GM12864 (cell line): ENCODE measurements around the gene CCDC192.

Experiments used
- DNase-seq: peaks from one replicate; pipeline ENCODE4 v3.0.0-alpha.2; 2011; ENCODE audit warnings: low read depth
- H3K4me3 ChIP-seq: 2 replicates; pipeline ENCODE4 v1.5.1; 2011; ENCODE audit warnings: mild to moderate bottlenecking, low read depth, low read length, control low read depth
- CTCF ChIP-seq: IDR thresholded peaks from 2 replicates; pipeline ENCODE4 v1.5.1; 2011; ENCODE audit warnings: low read depth, mild to moderate bottlenecking, moderate library complexity, low read length, control low read depth, inconsistent platforms; ENCODE audit errors: missing control alignments

The CCDC192 gene

GRCh38 chr5:127910307-127910956, 207.2 kb downstream of the CCDC192 start:
- no peak for DNase-seq
- no peak overlapping the region for H3K4me3 ChIP-seq
- TF ChIP-seq CTCF = no peak

DNA sequence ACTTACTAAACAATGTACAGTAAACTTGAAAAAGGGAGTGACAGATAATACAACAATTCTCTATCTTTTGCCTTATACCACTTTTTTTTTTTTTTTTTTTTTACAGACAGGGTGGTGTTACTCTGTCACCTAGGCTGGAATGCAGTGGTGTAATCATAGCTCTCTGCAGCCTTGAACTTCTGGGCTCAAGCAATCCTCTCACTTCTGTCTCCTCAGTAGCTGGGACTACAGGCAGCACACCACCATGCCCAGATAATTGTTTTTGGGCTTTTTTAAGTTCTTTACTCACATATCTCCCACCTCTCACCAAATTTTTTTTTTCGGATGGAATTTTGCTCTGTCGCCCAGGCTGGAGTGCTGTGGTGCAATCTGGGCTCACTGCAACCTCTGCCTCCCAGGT, 208.4 kb downstream of the CCDC192 start:
- TF ChIP-seq CTCF = no peak
- no peak for DNase-seq

DNA sequence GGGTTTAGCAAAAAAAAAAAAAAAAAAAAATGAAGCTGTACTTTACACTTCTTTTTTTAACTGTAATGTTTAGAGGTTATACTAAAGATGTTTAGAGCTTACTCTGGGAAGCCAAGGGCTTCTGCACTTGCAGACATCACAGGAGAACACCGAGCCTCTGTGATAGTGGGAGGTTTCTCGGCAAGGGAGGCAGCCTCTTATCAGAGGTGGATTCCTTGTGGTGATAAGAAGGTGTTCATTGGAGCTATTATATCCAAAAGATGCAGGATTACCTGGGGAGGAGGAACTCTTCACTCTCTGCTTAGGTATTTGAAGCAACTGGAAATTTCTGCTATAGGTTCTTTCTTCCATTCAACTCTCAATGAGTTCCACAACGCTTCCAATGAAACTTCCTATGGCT, 209.2 kb downstream of the CCDC192 start:
- TF ChIP-seq CTCF = no peak
- DNase-seq = no peak
- no peak overlapping the region for H3K4me3 ChIP-seq

More for the DNA sequence above, 208.4 kb downstream of the CCDC192 start:
- no peak overlapping the region for H3K4me3 ChIP-seq

- no peak for TF ChIP-seq CTCF
Observed at GRCh38 chr5:127916885-127917573, 213.8 kb downstream of the CCDC192 start.

DNA sequence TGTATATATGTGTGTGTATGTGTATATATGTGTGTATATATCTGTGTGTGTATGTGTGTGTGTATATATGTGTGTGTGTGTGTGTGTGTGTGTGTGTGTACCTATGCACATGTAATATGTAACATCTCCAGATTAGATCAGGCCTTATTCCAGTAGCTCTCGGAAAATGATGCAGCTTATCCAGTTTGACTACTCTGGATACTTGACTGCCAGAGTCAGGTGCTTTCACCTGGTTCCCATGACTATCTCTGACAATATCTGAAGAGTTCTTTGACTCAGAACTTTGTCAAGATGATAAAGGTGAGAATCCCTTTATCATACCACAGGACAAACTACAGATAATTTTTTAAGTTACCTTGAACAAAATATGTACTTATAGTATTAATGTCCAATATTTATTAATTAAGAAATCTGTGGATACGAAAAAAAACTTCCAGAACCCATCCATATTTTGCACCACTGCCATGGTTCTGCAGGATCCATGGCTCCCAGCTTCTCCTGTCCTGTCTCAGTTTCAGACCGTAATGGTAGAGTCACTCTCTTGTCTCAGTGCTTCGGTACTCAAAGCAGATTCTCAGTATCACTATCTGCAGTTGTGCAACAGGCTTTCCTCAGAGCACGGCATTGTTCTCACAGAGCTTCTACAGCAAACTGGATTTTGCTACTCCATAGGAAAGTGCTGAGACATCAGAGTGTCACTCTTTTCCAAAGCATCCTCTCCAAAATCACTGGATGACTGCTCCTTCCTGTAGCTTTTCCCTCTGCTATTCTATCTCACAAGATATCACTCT, 216.0 kb downstream of the CCDC192 start:
- no peak for DNase-seq
- H3K4me3 ChIP-seq = no peak overlapping the region
- no peak for TF ChIP-seq CTCF

More at GRCh38 chr5:127916885-127917573, 213.8 kb downstream of the CCDC192 start:
- no peak overlapping the region for H3K4me3 ChIP-seq
- no peak for DNase-seq

DNA sequence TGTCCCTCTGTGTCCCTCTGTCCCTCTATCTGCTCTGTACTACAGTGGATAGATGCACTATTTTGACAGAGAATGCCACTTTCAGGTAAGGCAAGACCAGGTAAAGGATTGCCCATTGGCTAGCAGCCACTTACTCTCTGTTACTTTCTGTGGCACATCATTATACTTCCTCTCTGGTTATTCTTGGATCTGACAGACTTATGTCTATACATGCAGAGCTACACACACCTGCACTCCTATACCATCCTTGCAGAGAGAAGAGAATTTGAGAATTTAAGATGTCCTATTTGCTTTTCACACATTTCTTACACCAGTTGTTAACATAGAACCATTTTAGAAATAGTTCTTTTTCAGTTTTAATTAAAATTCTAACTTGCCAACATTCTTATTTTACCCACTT, 216.6 kb downstream of the CCDC192 start:
- no peak for TF ChIP-seq CTCF
- H3K4me3 ChIP-seq = no peak overlapping the region
- no peak for DNase-seq
